ENCODE results near the gene SAMHD1. TPM values are rescaled to one million over a fixed set of nuclear protein-coding genes. Genes with fewer than 3 reads are reported as not detected.
"Not testable (repeated sequence)": the region's sequence is repeated elsewhere in the genome, so short reads cannot be mapped to it uniquely, and the experiment has no call there.

Gene SAMHD1
- total RNA-seq, 4 donors from 2014 or later = 348 to 854 (median 449) TPM

DNA sequence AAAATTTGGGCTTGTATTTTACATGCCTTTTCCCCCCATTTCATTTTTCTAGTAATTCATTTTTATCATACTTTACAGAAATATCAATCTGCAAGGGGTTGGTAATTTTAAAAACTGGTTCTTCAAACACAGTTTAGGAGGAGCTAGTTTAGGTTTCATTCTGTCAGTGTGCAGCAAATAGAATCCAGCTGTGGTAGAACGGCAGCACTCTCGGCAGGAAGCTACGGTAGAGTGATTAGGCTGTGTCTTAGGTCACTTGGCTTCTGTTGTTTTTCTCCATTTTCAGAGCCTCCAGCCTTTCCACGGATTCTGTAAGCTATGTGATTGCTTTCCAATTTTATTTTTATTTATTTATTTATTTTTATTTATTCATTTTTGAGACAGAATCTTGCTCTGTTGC, 42.9 kb downstream of the SAMHD1 start:
- Histone ChIP-seq H3K4me1 (no peaks in the 10 kb centered on the region), H3K27me3 (no peaks in the 10 kb centered on the region), H3K9me3 (no peaks in the 10 kb centered on the region), H3K4me3 (no peak overlapping the region), H3K27ac (no peak overlapping the region), H3K36me3 (peaks cover 10 to 99% of the 10 kb centered on the region in 2 donors)
- 37 to 62% methylated on average over 4 of the region's 4 CpGs for WGBS, 2 donors (ENCODE audit: low coverage in 1 of 2)
- TF ChIP-seq POLR2A (IDR thresholded peaks at IDR 0.05) (no peak), EP300 (IDR thresholded peaks at IDR 0.05) (no peak), POLR2AphosphoS5 (IDR thresholded peaks at IDR 0.05) (no peak), CTCF (IDR thresholded peaks at IDR 0.05) (no peak)
- ATAC-seq = no peak

DNA sequence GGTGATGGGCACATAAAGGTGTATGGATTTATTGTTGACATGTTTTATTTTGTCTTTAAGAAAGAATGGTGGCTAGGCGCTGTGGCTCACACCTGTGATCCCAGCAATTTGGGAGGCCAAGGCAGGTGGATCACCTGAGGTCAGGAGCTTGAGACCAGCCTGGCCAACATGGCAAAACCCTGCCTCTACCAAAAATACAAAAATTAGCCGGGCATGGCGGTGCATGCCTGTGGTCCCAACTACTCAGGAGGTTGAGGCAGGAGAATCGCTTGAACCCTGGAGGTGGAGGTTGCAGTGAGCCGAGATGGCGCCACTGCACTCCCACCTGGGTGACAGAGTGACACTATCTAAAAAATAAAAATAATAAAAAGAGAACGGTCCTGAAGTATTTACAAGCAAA, 45.4 kb downstream of the SAMHD1 start:
- not testable (repeated sequence) for ATAC-seq, H3K27me3 ChIP-seq, H3K4me3 ChIP-seq, H3K9me3 ChIP-seq, H3K4me1 ChIP-seq, H3K27ac ChIP-seq
- H3K36me3 ChIP-seq = peaks cover 10 to 100% of the 10 kb centered on the region in 2 donors
- WGBS, 2 donors (ENCODE audit: low coverage in 1 of 2) = 84 to 88% methylated on average over 4 to 6 of the region's 7 CpGs

- not testable (repeated sequence) for H3K27ac ChIP-seq, H3K27me3 ChIP-seq, ATAC-seq, H3K4me1 ChIP-seq, H3K4me3 ChIP-seq, H3K9me3 ChIP-seq
- peaks cover 10 to 100% of the 10 kb centered on the region in 2 donors for H3K36me3 ChIP-seq
- 89 to 96% methylated on average over 4 to 7 of the region's 10 CpGs for WGBS, 2 donors (ENCODE audit: low coverage in 1 of 2)
These were observed 45.9 kb downstream of the SAMHD1 start for GRCh38 chr20:36905566-36905965.

- TF ChIP-seq EP300 (IDR thresholded peaks at IDR 0.05) (no peak), CTCF (IDR thresholded peaks at IDR 0.05) (no peak), POLR2AphosphoS5 (IDR thresholded peaks at IDR 0.05) (no peak), POLR2A (IDR thresholded peaks at IDR 0.05) (no peak)
- no peak for ATAC-seq
- Histone ChIP-seq H3K4me1 (no peaks in the 10 kb centered on the region), H3K27me3 (no peaks in the 10 kb centered on the region), H3K9me3 (no peaks in the 10 kb centered on the region), H3K36me3 (peaks cover 10 to 100% of the 10 kb centered on the region in 2 donors), H3K4me3 (no peak overlapping the region), H3K27ac (no peak overlapping the region)
- 80 to 92% methylated on average over 1 to 2 of the region's 2 CpGs for WGBS, 2 donors (ENCODE audit: low coverage in 1 of 2)
These were observed 46.8 kb downstream of the SAMHD1 start for GRCh38 chr20:36904690-36905089.

DNA sequence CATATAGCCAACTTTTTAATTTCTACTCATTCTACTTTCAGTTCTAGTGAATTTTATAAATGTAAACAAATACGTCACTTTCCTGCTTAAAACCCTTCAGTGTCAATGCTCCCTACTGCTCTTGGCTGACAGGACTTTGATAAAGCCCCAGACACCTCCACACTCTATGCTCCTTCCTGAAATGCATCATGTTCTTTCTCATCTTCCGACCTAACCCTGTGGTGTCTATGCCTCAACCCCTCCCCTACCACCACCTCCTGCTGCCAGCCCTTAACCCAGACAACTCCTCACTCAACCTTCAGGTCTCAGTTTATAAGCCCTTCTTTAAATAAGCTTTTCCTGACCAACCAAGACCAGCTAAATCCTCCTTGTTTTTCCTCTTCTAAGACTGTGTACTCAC, 56.5 kb downstream of the SAMHD1 start:
- 25 to 59% methylated on average over 1 to 2 of the region's 2 CpGs for WGBS, 2 donors (ENCODE audit: low coverage in 1 of 2)
- Histone ChIP-seq H3K27me3 (no peaks in the 10 kb centered on the region), H3K9me3 (no peaks in the 10 kb centered on the region), H3K36me3 (peaks cover 24 to 100% of the 10 kb centered on the region in 2 donors), H3K27ac (no peak overlapping the region), H3K4me1 (no peaks in the 10 kb centered on the region), H3K4me3 (no peak overlapping the region)
- ATAC-seq = no peak
- no peak for TF ChIP-seq CTCF (IDR thresholded peaks at IDR 0.05)
- TF ChIP-seq POLR2AphosphoS5 (IDR thresholded peaks at IDR 0.05) = no peak
- TF ChIP-seq POLR2A (IDR thresholded peaks at IDR 0.05) = no peak
- no peak for TF ChIP-seq EP300 (IDR thresholded peaks at IDR 0.05)

DNA sequence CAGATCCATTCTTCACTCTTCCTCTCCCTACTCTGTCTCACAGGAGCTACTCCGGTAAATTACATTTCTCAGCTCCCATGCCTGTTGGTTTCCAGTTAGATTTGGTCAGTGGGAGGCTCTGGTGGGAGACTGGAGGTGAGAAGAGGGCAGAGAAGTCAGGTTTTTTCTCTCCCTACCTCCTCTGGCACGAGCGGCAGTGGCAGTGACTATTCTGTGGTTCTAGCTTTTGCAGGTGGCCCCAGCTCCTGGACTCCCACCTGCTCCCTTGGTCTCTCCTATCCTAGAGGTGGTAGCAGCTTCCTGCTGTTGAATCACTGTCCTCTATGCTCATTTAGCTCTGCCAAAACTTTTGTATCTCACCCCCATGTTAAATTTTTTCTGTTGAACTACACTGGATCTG, 57.7 kb downstream of the SAMHD1 start:
- Histone ChIP-seq H3K27me3 (no peaks in the 10 kb centered on the region), H3K36me3 (peaks cover 24 to 100% of the 10 kb centered on the region in 2 donors), H3K4me1 (no peaks in the 10 kb centered on the region), H3K9me3 (no peaks in the 10 kb centered on the region), H3K4me3 (no peak overlapping the region), H3K27ac (no peak overlapping the region)
- WGBS, 2 donors (ENCODE audit: low coverage in 1 of 2) = 86 to 87% methylated on average over 3 of the region's 3 CpGs
- no peak for TF ChIP-seq EP300 (IDR thresholded peaks at IDR 0.05)
- no peak for TF ChIP-seq POLR2A (IDR thresholded peaks at IDR 0.05)
- no peak for TF ChIP-seq POLR2AphosphoS5 (IDR thresholded peaks at IDR 0.05)
- TF ChIP-seq CTCF (IDR thresholded peaks at IDR 0.05) = no peak
- no peak for ATAC-seq
